ENCODE results near the gene SDK1.

Gene SDK1

GRCh38 chr7:4001742-4002141 lies 700.7 kb downstream of the SDK1 start:
- DNase-seq, result no peak

GRCh38 chr7:4003503-4003902 lies 702.5 kb downstream of the SDK1 start:
- no peak for DNase-seq

GRCh38 chr7:4006687-4007086 lies 705.6 kb downstream of the SDK1 start:
- no peak for DNase-seq

- DNase-seq, result no peak
Measured at GRCh38 chr7:4009211-4010060, 708.4 kb downstream of the SDK1 start.

GRCh38 chr7:4010061-4010605 lies 709.1 kb downstream of the SDK1 start:
- no peak for DNase-seq

- no peak for DNase-seq
Measured at GRCh38 chr7:4010923-4011656, 710.0 kb downstream of the SDK1 start.

GRCh38 chr7:4013793-4014192 lies 712.7 kb downstream of the SDK1 start:
- no peak for DNase-seq

- no peak for DNase-seq
Measured at GRCh38 chr7:4014346-4015050, 713.4 kb downstream of the SDK1 start.

GRCh38 chr7:4015371-4015770 lies 714.3 kb downstream of the SDK1 start:
- no peak for DNase-seq

GRCh38 chr7:4015996-4016395 lies 714.9 kb downstream of the SDK1 start:
- no peak for DNase-seq

GRCh38 chr7:4017081-4017480 lies 716.0 kb downstream of the SDK1 start:
- DNase-seq, result no peak

GRCh38 chr7:4017785-4018184 lies 716.7 kb downstream of the SDK1 start:
- no peak for DNase-seq

GRCh38 chr7:4018601-4019316 lies 717.7 kb downstream of the SDK1 start:
- DNase-seq, result no peak

GRCh38 chr7:4020086-4020485 lies 719.0 kb downstream of the SDK1 start:
- DNase-seq, result no peak

- no peak for DNase-seq
Measured at GRCh38 chr7:4021413-4021812, 720.4 kb downstream of the SDK1 start.

- DNase-seq, result no peak
Measured at GRCh38 chr7:4022265-4022664, 721.2 kb downstream of the SDK1 start.

- DNase-seq, result no peak
Measured at GRCh38 chr7:4023502-4023901, 722.5 kb downstream of the SDK1 start.

- no peak for DNase-seq
Measured at GRCh38 chr7:4024133-4024532, 723.1 kb downstream of the SDK1 start.

- DNase-seq, result no peak
Measured at GRCh38 chr7:4024806-4025205, 723.8 kb downstream of the SDK1 start.

GRCh38 chr7:4025210-4025609 lies 724.2 kb downstream of the SDK1 start:
- no peak for DNase-seq

GRCh38 chr7:4025694-4026615 lies 724.9 kb downstream of the SDK1 start:
- DNase-seq, result no peak

Measured in NCI-H1436 (cell line).